NK-92 (cell line): ENCODE measurements around the gene REXO5.
"Not testable (repeated sequence)": the region's sequence is repeated elsewhere in the genome, so short reads cannot be mapped to it uniquely, and the experiment has no call there.

ENCODE experiments used
- DNase-seq: peaks from one replicate; lab custom pipeline; 2025; ENCODE audit not compliant: unreplicated experiment; lab: John Stamatoyannopoulos, UW

REXO5 gene

DNA sequence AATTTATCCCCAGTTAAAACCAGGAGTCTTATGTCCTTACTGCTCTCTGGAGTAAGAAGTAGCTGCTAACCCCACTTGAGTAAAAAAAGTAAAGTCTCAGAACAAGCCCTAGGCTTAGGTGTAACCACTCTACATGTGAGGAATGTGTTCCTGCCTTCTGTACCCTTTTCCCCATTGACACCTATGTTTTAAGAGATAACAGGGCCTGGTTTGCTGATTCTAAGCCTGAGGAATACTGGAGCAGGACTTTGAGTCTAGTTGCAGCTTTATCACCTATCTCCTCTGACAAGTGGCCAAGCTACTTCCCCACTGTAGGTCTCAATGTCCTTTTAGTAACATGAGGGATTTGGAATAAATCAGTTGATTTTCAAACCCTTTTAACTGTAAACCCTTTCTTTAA, 40.2 kb downstream of the REXO5 start:
- no peak for DNase-seq

DNA sequence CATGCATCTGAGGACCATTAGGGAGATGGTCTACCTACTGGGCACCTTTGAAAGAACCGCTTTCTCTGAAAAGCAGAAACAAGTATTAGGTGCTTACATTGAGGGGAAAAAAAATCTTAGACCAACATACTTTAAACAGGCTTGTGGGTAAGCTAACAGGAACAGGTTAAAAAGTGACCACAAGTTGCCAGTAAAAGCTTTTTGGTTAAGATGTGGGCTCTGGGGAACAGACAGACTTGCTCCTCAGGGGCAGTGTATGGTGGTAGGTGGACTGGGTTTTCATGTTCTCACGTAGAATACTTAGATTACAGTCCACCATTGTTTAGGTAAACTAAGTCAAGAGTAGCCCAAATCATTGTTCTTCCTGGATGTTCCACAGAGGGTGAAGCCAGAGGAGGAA, 41.2 kb downstream of the REXO5 start:
- DNase-seq, result no peak

DNA sequence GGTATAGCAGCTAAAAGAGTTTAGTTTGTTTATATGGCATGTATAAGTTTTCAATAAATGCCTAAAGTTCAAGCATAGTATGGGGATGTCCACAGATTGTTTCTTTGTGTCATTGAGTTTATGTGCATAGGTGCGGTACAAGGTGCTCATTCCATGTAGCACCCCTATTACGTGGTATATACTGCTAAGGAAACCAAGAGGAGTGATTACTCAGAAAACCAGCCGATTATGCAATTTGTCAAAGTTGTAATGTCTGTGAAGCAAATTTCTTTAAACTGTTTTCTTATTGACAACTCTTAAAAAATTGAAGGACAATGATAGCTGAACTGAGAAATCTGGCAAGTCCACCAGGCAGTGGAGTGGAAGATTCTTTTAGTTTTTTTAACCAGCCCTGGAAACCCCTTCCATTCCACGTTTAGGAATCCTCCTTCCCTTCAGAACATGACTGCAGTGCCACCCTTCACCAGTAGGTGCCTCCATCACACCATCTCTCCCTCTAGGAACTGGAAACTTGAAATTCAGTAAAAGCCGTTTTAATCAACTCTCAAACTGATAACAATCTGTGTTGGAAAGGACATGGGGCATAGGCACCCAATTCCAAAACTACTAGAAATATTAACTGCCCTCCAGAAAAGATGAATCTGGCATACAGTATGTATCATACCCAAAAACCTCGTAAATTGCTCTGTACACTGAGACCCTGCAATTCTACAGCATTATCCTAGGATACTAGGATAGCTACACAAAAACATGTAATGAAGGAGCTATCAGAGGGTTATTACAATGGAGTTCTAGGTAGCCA, 43.5 kb downstream of the REXO5 start:
- no peak for DNase-seq

DNA sequence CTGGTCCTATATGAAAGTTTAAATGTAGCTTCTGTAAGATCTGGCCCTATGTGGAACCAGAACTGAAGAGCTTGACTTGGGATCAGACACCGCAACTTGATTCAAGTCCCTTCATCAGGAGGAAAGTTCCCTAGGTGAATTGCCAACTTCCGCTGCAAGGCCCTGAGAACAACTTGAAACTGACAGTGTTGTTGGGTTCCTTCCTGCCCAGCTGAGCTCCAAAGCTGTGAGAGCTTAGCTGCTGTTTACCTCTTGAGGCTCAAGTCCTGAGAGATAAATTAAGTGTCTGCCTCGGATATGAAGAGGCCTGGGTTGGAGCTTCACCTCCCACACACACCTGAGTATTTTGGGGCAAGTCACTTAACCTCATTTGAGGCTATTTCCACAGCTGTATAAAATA, 44.7 kb downstream of the REXO5 start:
- DNase-seq, result no peak

DNA sequence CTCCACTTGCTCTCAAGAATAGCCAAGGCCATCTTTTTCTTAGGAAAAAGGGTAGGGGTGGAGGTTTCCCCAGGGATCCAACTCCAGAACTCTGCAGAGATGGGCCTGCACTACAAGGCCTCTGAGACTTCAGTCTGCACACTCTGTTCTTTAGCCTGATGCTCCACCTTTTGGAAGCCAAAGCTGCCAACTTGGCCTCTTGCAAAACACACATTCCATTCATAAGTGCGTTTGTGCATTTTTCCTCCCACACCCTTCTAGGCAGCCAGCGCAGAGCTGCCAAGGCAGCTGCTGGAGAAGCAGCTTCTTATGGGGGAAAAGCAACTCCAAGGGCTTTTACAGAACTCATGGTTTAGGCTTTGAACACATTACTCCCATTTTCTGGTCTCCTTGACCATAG, 45.3 kb downstream of the REXO5 start:
- DNase-seq, result no peak

DNA sequence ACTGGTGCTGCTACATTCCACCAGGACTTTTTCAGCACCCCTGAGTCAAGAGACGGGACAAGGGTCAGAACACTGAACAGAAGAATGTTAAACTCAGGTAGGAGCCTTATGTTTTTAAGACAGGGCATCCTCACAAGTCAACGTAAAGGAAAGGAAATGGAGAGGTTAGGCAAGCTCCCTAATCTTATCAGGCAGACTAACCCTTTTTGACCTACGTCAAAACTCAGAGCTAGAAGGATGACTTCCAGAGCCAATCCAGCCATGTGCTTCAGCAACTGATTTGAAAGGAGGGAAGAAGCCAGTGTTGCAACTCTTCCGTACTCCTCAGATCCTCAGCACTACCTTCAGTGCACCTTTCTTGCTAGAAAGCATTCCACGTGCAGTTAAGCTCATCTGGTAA, 46.8 kb downstream of the REXO5 start:
- DNase-seq, result no peak

DNA sequence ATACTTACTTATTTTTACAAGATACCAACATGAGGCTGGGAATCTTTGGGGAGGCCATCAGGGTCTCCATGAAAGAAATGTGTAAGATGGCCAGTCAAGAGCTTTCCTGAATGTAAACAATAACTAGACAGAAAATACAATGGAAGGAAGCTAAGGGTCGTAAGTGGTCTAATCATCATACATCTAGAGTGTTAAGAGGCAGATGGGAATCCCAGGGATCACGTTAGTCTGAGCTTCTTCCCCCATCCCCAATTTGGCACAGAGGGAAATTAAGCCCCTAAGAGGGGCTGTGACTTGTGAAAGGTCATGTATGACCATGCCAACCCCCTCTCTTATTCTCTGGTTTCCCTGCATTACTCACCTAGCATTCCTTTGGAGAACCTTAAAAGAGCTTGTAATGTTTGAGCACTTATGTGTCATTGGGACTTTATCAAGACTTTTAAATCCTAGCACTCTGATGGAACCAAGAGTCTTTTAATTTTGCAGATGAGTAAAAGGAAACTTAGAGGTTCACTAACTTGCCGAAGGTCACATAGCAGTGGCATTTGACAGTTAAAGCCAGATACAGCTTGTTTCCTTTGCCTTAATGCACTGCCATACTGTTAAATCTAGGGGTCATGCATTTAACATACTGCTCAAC, 47.8 kb downstream of the REXO5 start:
- DNase-seq, result no peak

DNA sequence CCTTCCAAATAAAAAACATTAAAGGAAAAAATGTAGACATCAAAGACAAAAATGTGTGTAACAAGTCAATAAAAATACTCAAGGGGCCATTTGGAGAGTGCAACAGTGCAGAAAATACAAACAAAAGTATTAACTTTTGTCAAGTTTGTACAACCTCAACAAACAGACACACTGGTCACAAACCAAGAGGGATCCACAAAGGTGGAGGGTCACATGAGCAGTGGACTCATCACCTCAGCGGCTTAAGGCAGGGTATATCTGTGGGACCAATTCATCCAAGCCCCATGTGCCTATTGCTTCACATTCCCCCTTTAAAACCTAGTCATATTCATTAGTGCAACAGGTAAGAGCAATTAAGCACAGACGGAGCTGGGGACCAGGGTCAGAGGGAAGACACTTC, 48.6 kb downstream of the REXO5 start:
- no peak for DNase-seq

DNA sequence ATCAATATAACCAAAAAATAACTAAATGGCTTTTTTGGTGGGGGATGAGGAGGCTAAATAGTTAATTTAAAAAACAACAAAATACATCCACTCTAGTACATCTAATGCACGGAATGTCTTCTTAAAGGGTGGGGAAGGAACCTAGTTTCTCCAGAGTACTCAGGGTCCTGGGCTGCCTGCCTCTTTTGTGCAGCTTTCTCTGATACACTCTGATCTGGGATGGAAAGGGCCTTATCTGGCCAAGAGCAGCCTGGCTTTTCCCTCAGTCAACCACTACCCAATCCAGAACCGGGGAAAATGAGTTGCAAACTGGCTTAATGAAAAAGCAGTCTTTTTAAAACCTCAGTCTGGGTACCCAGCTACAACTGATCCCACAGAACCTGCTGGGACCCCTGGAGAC, 51.0 kb downstream of the REXO5 start:
- DNase-seq, result no peak

DNA sequence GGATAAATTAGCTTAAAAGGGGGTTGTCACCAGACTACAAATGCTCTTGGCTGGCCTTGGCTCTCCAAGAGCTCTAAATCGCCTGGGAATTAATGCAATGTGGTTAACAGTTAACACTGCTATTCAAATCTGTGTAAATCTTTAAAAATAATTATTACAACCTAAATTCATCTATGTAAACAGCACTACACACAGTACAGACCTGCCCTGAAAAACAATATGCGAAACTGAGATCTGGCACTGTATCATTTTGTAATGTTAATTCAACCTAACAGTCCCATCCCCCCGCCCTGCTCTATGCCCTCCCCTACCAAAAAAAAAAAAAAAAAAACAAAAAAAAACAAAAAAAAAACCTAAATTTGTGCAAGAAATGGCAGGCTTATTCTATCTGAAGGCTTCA, 52.9 kb downstream of the REXO5 start:
- DNase-seq, result no peak

DNA sequence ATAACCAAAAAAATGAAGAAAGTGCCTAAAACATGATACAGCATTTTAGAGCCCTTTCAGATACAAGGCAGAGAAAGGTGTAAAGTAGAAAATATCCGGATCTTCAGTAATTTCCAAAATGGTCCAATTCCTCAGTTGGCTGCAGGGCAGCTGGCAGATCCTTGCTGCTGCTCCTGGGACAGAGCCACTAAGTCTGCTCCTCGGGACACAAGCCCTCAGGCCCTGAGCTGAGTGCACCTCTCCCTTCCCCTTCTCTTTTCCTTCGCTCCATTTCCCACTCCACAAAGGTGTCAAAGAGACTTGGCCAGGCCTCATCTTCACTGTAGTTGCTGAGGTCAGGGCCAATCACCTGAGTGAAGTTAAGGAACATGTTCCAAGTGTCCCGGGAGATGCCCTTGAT, 53.4 kb downstream of the REXO5 start:
- no peak for DNase-seq

DNA sequence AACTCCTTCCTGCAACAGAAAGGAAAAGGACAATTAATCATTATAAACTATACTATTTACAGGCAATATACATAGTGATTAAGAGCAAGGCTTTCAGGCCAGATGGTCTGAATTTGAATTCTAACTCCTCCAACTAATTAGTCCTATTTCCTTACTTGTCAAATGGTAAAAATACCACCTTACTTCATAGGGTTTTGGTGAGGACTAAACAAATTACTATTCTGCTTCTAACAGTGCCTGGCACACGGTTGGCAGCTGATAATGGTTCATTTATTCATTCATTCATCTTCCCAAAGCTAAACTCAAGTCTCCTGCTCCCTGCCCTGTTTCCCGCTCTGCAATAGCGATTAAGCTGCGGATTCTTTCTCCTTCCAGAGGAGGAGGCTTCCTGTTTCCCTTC, 54.0 kb downstream of the REXO5 start:
- DNase-seq, result no peak

DNA sequence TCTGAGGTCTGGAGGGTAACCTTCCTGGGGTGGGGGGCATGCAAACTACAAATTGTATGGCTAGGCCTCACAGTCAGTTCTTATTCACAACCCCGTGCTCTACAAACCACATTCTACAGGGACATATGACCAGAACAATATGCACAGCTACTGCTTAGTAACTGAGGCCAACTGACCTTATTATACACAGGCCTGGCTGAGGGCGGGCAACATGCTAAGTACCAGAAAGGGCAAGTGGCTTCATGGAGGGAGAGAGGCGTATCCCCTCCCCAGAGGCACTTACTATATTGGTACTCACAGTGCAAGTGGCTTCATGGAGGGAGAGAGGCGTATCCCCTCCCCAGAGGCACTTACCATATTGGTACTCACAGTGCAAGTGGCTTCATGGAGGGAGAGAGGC, 54.7 kb downstream of the REXO5 start:
- not testable (repeated sequence) for DNase-seq

DNA sequence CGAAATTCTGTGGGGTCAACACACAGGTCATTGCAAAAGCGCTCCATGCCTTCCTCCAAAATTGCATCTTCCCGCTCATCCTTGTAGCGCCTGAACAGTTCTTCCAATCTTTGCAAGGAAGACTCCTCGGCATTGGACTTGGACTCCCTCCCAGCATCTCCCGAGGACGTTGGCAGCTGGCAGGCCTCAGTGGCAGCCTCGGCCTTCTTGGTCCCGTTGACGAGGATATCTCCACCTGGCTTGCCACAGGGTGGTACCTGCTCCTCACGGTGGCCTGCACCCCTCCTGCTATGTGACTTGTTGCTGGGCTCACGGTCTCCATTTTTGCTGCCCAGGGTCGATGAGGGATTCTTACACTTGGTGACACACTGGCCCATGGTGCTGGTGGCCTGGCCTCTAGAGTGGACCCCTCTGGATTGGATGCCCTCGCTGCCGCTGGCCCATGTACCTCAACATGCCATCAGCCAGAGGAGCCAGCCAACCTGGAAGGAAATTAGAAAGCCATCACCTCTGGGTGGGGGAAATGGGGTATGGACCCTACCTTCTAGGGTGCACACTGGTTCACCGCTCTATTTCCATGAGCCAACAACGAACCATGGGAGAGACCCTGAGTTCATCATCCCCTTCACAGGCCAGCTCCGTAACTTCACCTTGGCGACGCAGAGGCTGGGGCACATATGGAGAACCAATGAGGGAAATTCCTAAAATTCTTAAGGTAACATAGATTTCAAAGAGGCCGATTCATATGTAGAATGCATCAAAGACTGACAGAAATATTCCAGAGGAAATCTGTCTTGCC, 56.0 kb downstream of the REXO5 start:
- no peak for DNase-seq

DNA sequence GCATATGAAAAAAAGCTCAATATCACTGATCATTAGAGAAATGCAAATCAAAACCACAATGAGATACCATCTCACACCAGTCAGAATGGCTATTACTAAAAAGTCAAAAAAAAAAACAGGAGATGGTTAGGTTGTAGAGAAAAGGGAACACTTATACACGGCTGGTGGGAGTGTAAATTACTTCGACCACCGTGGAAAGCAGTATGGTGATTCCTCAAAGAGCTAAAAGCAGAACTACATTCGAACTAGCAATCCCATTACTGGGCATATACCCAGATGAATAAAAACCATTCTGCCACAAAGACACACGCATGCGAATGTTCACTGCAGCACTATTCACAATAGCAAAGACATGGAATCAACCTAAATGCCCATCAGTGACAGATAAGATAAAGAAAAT, 58.0 kb downstream of the REXO5 start:
- not testable (repeated sequence) for DNase-seq

DNA sequence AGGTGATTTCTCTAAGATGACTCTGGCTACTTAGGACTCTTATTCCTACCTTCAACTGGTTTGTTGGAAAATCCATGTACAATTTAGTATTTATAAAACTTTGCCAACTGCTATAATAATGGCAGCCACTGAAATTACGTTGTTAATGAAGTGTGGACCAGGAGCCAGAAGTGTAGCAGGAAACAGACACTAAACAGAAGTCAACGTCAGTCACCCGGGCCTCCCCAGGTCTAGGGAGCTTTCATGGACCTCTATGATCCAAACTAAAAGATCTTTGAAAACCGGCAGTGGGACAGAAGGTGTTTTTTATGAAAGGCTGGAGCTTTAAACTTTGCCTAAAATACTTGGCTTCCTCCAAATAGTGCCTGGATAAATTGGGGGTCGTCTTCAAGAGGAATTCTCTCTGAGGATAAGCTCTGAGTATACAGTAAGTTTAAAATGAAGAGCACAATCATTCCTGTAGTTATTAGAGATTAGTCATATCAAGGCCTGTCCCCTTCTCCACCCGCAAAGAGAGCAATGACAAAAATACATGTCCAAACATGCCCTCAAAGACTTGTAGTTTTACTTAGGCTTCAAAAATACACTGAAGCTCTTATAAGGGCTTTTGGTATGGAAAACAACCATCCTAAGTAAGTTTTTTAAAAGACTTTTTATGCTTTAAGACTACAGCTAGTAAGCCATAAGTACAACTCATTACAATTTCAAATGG, 59.2 kb downstream of the REXO5 start:
- DNase-seq, result no peak

DNA sequence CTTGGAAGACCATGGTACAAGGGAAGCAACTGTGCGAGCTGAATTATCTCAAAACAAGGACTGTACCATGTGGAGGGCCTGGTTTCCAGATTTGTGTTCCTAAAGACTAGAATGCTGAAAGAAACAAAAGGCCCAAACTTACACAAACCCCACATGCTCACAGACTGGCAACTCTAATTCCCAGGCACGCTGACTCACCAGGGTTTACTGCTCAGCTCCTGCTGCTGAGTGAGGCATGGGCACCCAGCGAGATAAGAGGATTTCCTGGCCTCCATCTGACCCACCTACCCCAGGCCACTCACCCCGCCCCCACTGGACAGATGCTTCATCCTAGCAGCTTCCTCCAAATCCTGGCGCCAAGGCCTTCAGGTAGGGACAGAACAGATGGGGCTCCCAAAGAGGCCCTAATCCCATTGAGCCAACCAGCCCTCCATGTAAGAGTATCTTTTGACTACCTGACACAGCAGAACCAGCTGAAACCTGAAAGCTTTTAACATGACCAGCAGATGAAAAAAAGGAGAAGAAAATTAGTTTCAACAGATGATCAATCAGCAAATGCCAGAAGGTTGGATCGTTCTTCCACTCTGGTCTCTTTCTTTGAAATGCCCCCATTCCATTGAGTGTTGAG, 59.9 kb downstream of the REXO5 start:
- no peak for DNase-seq

DNA sequence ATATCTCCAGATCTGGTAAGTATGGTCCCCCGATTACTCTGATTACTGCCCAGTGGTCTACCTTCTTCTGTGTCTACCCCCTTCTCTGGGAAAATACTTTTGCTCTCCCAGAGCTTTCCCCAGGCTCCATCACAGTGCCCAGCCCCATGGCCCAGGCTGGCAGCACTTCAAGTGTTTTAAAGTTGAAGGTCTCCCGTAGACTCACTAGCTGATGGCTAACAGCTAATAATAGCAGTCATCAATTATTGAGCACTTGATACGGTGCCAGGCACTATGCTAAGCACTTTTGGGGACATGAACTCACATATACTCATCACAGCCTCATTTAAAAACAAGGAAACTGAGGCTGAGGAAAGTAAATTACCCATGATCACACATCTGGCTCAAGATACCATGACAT, 60.5 kb downstream of the REXO5 start:
- no peak for DNase-seq

DNA sequence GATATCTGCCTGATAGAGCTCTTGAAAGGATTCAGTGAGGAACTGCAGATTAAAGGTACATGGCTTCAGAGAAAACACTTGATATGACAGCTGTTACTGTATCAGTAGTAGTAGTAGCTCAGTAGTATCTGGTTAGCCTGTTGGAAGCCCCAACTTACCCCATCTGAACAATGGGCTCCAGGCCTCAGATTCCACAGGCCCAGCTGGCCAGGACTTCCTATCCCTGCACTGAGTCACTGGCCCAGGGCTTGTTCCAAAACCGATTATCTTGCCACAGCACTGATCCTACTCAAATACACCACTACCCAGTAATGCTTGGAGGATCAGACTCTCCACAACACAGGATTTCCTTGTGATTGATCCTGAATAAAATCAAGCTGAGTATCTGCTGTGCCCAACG, 61.3 kb downstream of the REXO5 start:
- DNase-seq, result no peak

DNA sequence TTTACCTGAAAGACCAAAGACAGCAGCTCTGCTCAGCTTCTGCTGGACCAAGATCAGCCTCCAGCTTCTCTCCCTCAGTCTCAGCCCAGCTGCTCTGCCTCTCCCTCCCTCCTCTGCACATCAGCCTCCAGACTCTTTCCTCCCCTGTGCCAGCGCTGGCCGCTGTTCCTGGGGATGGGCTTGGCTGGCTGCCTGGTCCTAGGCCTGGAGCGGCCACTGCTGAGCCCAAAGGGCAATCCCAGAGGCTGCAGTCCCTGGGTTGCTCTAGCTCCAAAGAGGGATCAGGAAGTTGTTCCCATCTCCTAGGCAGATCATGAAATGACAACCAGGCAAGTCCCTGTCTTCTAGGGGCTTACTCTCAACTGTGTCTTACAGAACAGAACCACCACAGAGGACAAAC, 62.6 kb downstream of the REXO5 start:
- no peak for DNase-seq
